Sigmoid colon (tissue), 4 donors: Measurements from ENCODE around the gene CNST.

Experiments used
- EP300 ChIP-seq, 4 donors: sonication (generic); formaldehyde crosslinking; IDR thresholded peaks; one replicate each; pipeline ENCODE4 v1.6.1; 2017; ENCODE audit warnings: antibody characterized with exemption in 4 of 4
- POLR2A ChIP-seq, 2 donors: fragments of 450-650 bp; IDR thresholded peaks; one replicate each; pipeline ENCODE4 v1.6.1; 2016; ENCODE audit warnings: antibody characterized with exemption in 2 of 2, mild to moderate bottlenecking in 2 of 2, moderate library complexity in 2 of 2
- POLR2AphosphoS5 ChIP-seq, 4 donors: sonication (generic); formaldehyde crosslinking; IDR thresholded peaks; one replicate each; pipeline ENCODE4 v1.6.1; 2017; ENCODE audit warnings: antibody characterized with exemption in 4 of 4
- TF ChIP-seq, protein P1 (sequence below), 4 experiments: fragments of 450-650 bp in 3 of 4; fragments of 200-600 bp in 1 of 4; IDR thresholded peaks; one replicate each; pipeline ENCODE4 v1.5.1; 2016 to 2019; ENCODE audit warnings: antibody characterized with exemption in 4 of 4, mild to moderate bottlenecking in 3 of 4, moderate library complexity in 2 of 4

DNA sequence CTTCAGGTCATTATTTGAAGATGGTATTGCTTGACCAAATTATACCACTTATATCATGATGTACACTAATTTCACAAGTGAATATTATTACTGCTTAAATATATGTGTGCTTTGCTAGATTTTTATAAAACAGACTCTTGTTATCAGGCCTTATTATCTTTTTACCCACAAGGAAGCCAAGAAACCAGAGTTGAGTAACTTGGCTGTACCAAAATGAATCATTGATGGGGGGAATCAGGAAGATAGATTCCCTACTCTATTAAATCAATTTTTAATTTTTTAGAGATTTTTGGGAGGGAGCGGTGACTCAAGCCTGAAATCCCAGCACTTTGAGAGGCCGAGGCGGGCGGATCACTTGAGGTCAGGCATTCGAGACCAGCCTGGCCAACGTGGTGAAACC is 141.9 kb downstream of the CNST start:
- TF ChIP-seq, protein P1, sequence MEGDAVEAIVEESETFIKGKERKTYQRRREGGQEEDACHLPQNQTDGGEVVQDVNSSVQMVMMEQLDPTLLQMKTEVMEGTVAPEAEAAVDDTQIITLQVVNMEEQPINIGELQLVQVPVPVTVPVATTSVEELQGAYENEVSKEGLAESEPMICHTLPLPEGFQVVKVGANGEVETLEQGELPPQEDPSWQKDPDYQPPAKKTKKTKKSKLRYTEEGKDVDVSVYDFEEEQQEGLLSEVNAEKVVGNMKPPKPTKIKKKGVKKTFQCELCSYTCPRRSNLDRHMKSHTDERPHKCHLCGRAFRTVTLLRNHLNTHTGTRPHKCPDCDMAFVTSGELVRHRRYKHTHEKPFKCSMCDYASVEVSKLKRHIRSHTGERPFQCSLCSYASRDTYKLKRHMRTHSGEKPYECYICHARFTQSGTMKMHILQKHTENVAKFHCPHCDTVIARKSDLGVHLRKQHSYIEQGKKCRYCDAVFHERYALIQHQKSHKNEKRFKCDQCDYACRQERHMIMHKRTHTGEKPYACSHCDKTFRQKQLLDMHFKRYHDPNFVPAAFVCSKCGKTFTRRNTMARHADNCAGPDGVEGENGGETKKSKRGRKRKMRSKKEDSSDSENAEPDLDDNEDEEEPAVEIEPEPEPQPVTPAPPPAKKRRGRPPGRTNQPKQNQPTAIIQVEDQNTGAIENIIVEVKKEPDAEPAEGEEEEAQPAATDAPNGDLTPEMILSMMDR (IDR thresholded peaks at IDR 0.05) = no peak
- TF ChIP-seq POLR2A (IDR thresholded peaks at IDR 0.05) (no peak), POLR2AphosphoS5 (IDR thresholded peaks at IDR 0.05) (no peak), EP300 (IDR thresholded peaks at IDR 0.05) (no peak)
